ENCODE measurements around the gene RNF130.

DNA sequence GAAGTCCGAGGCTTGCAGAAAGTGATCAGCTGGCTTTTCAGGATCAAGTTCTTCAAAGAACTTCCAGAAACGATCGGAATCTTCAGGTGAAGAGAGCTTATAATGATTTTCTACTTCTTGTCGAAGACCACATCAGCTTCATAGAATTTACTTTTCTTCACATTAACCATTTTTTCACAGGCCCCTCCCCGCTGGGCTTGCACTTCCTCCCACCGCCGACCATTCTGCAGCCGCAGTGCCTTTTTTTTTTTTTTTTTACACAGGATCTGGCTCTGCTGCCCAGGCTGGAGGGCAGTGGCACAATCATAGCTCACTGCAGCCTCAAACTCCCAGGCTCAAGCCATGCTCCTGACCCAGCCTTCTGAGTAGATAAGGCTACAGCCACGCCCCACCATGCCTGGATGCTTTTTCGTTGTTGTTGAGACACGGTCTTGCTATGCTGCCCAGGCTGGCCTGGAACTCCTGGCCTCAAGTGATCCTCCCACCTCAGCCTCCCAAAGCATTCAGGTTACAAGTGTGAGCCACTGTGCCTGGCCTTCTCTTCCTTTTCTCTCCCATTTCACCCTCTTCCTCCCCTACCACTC, 15.3 kb upstream of the RNF130 start:
- TF ChIP-seq, protein P1, sequence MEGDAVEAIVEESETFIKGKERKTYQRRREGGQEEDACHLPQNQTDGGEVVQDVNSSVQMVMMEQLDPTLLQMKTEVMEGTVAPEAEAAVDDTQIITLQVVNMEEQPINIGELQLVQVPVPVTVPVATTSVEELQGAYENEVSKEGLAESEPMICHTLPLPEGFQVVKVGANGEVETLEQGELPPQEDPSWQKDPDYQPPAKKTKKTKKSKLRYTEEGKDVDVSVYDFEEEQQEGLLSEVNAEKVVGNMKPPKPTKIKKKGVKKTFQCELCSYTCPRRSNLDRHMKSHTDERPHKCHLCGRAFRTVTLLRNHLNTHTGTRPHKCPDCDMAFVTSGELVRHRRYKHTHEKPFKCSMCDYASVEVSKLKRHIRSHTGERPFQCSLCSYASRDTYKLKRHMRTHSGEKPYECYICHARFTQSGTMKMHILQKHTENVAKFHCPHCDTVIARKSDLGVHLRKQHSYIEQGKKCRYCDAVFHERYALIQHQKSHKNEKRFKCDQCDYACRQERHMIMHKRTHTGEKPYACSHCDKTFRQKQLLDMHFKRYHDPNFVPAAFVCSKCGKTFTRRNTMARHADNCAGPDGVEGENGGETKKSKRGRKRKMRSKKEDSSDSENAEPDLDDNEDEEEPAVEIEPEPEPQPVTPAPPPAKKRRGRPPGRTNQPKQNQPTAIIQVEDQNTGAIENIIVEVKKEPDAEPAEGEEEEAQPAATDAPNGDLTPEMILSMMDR (IDR thresholded peaks at IDR 0.05; ENCODE audit: low read depth, low read length, missing input control), result no peak
- TF ChIP-seq HNF4G (IDR thresholded peaks at IDR 0.05), result no peak
- no peak for TF ChIP-seq EGR1 (IDR thresholded peaks at IDR 0.05; ENCODE audit: low read depth in 2 of 2)
- TF ChIP-seq, protein P2, sequence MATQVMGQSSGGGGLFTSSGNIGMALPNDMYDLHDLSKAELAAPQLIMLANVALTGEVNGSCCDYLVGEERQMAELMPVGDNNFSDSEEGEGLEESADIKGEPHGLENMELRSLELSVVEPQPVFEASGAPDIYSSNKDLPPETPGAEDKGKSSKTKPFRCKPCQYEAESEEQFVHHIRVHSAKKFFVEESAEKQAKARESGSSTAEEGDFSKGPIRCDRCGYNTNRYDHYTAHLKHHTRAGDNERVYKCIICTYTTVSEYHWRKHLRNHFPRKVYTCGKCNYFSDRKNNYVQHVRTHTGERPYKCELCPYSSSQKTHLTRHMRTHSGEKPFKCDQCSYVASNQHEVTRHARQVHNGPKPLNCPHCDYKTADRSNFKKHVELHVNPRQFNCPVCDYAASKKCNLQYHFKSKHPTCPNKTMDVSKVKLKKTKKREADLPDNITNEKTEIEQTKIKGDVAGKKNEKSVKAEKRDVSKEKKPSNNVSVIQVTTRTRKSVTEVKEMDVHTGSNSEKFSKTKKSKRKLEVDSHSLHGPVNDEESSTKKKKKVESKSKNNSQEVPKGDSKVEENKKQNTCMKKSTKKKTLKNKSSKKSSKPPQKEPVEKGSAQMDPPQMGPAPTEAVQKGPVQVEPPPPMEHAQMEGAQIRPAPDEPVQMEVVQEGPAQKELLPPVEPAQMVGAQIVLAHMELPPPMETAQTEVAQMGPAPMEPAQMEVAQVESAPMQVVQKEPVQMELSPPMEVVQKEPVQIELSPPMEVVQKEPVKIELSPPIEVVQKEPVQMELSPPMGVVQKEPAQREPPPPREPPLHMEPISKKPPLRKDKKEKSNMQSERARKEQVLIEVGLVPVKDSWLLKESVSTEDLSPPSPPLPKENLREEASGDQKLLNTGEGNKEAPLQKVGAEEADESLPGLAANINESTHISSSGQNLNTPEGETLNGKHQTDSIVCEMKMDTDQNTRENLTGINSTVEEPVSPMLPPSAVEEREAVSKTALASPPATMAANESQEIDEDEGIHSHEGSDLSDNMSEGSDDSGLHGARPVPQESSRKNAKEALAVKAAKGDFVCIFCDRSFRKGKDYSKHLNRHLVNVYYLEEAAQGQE (IDR thresholded peaks at IDR 0.05), result no peak
- TF ChIP-seq RXRA (IDR thresholded peaks at IDR 0.05), result no peak
- TF ChIP-seq, protein P3, sequence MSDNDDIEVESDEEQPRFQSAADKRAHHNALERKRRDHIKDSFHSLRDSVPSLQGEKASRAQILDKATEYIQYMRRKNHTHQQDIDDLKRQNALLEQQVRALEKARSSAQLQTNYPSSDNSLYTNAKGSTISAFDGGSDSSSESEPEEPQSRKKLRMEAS (IDR thresholded peaks at IDR 0.05), result no peak
- TF ChIP-seq TAF1 (conservative IDR thresholded peaks at IDR 0.05), result no peak
- TF ChIP-seq, protein P4, sequence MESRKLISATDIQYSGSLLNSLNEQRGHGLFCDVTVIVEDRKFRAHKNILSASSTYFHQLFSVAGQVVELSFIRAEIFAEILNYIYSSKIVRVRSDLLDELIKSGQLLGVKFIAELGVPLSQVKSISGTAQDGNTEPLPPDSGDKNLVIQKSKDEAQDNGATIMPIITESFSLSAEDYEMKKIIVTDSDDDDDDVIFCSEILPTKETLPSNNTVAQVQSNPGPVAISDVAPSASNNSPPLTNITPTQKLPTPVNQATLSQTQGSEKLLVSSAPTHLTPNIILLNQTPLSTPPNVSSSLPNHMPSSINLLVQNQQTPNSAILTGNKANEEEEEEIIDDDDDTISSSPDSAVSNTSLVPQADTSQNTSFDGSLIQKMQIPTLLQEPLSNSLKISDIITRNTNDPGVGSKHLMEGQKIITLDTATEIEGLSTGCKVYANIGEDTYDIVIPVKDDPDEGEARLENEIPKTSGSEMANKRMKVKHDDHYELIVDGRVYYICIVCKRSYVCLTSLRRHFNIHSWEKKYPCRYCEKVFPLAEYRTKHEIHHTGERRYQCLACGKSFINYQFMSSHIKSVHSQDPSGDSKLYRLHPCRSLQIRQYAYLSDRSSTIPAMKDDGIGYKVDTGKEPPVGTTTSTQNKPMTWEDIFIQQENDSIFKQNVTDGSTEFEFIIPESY (IDR thresholded peaks at IDR 0.05), result no peak
- TF ChIP-seq JUND (IDR thresholded peaks at IDR 0.05), result no peak
- TF ChIP-seq RAD21 (IDR thresholded peaks at IDR 0.05), result no peak
